A549 (cell line): ENCODE measurements around the gene USP24. TPM values are rescaled to one million over a fixed set of nuclear protein-coding genes. Genes with fewer than 3 reads are reported as not detected.

Experiments
- ATAC-seq, 2 experiments: fragments of 200-7000 bp in 1 of 2; fragments of >200 bp in 1 of 2; cut with Nextera tagmentation in 1 of 2; cut with Tn5 transposase in 1 of 2; 3 replicates each; pipeline versions ENCODE4 v1.8.0 to v1.9.1; 2018 to 2020; ENCODE audit warnings: mild to moderate bottlenecking in 1 of 2, moderate library complexity in 1 of 2
- CTCF ChIA-PET: fragments of 300-600 bp; sonication (Branson Sonifier 250); formaldehyde crosslinking; extraction: SDS; loops from one replicate; lab custom pipeline; 2021; ENCODE audit warnings: antibody characterized with exemption, inconsistent platforms; lab: Yijun Ruan, JAX
- POLR2A ChIA-PET: fragments of 350-600 bp; formaldehyde crosslinking; extraction: SDS; loops from one replicate; lab custom pipeline; 2021; ENCODE audit warnings: antibody characterized with exemption, inconsistent platforms; lab: Yijun Ruan, JAX
- DNase-seq, 2 experiments: peaks; one replicate each; pipeline versions ENCODE4 v3.0.0 to v3.0.0-alpha.2; 2011 to 2016; ENCODE audit warnings: low read depth in 1 of 2, low spot score in 1 of 2
- FAIRE-seq: peaks from 2 replicates; lab custom pipeline; 2011; peaks lifted over from hg19 to GRCh38; lab: Jason Lieb, UNC
- H3K27ac ChIP-seq, 2 experiments: fragments of >200 bp; sonication (Bioruptor Twin); formaldehyde crosslinking; 3 replicates each; pipeline ENCODE4 v1.5.1; 2016 to 2017
- H3K4me1 ChIP-seq: fragments of >200 bp; sonication (Bioruptor Twin); formaldehyde crosslinking; 3 replicates; pipeline ENCODE4 v1.6.1; 2016
- H3K4me2 ChIP-seq: fragments of >200 bp; sonication (Bioruptor Twin); formaldehyde crosslinking; 3 replicates; pipeline ENCODE4 v1.6.1; 2016
- H3K4me3 ChIP-seq: fragments of >200 bp; sonication (Bioruptor Twin); formaldehyde crosslinking; 3 replicates; pipeline ENCODE4 v1.5.1; 2016
- H3K9me3 ChIP-seq: fragments of >200 bp; sonication (Bioruptor Twin); formaldehyde crosslinking; 3 replicates; pipeline ENCODE4 v1.6.1; 2016
- BHLHE40 ChIP-seq: IDR thresholded peaks from 2 replicates; pipeline ENCODE4 v1.6.1; 2012; ENCODE audit warnings: low read depth, low read length, inconsistent platforms
- CBX8 ChIP-seq: fragments of 200-600 bp; sonication (generic); IDR thresholded peaks from 2 replicates; pipeline ENCODE4 v1.6.1; 2016
- CHD2 ChIP-seq: fragments of 150-350 bp; IDR thresholded peaks from 2 replicates; pipeline ENCODE4 v1.6.1; 2014; ENCODE audit warnings: low read length; ENCODE audit not compliant: partially characterized antibody
- CHD4 ChIP-seq: fragments of 200-600 bp; sonication (generic); IDR thresholded peaks from 2 replicates; pipeline ENCODE4 v1.6.1; 2016; ENCODE audit warnings: antibody characterized with exemption, mild to moderate bottlenecking, borderline replicate concordance
- EHF ChIP-seq: fragments of 250-450 bp; sonication (Bioruptor Pico); IDR thresholded peaks from 2 replicates; pipeline ENCODE4 v1.5.0; 2020; ENCODE audit warnings: mild to moderate bottlenecking
- ELK1 ChIP-seq: fragments of 150-350 bp; IDR thresholded peaks from 2 replicates; pipeline ENCODE4 v1.6.1; 2014; ENCODE audit warnings: low read depth, mild to moderate bottlenecking, low read length
- GATA3 ChIP-seq: IDR thresholded peaks from 2 replicates; pipeline ENCODE4 v1.6.1; 2012; ENCODE audit warnings: borderline replicate concordance
- HES2 ChIP-seq: fragments of >200 bp; sonication (Bioruptor Twin); formaldehyde crosslinking; IDR thresholded peaks from 2 replicates; pipeline ENCODE4 v1.6.1; 2016
- HOXB13 ChIP-seq: fragments of 250-450 bp; sonication (Bioruptor Pico); IDR thresholded peaks from 2 replicates; pipeline ENCODE4 v1.5.0; 2020; ENCODE audit warnings: low read depth, mild to moderate bottlenecking, moderate library complexity
- HOXB5 ChIP-seq: fragments of 250-450 bp; sonication (Bioruptor Pico); IDR thresholded peaks from 2 replicates; pipeline ENCODE4 v1.5.0; 2020; ENCODE audit warnings: mild to moderate bottlenecking, moderate library complexity
- KDM5A ChIP-seq: fragments of 200-600 bp; sonication (generic); IDR thresholded peaks from 2 replicates; pipeline ENCODE4 v1.6.1; 2016; ENCODE audit warnings: antibody characterized with exemption, mild to moderate bottlenecking
- MAX ChIP-seq: IDR thresholded peaks from 2 replicates; pipeline ENCODE4 v1.6.1; 2012
- MAZ ChIP-seq: fragments of 150-350 bp; IDR thresholded peaks from 2 replicates; pipeline ENCODE4 v1.6.1; 2014; ENCODE audit warnings: antibody characterized with exemption, low read depth, low read length, borderline replicate concordance
- MYC ChIP-seq: IDR thresholded peaks from 2 replicates; pipeline ENCODE4 v1.6.1; 2012; ENCODE audit warnings: mild to moderate bottlenecking, inconsistent platforms, low read length, improper control_type of control experiment, borderline replicate concordance
- NPAS2 ChIP-seq: fragments of 250-450 bp; sonication (Bioruptor Pico); IDR thresholded peaks from 2 replicates; pipeline ENCODE4 v1.8.0; 2022; ENCODE audit warnings: mild to moderate bottlenecking, moderate library complexity, borderline replicate concordance
- NR3C1 ChIP-seq: fragments of >200 bp; sonication (Bioruptor Twin); formaldehyde crosslinking; IDR thresholded peaks from 3 replicates; pipeline ENCODE4 v1.6.1; 2017
- PHF8 ChIP-seq: fragments of 200-600 bp; sonication (generic); IDR thresholded peaks from 2 replicates; pipeline ENCODE4 v1.6.1; 2016; ENCODE audit warnings: low read depth, mild to moderate bottlenecking, antibody characterized with exemption, moderate library complexity, borderline replicate concordance
- RARB ChIP-seq: fragments of 250-450 bp; sonication (Bioruptor Pico); IDR thresholded peaks from 2 replicates; pipeline ENCODE4 v1.8.0; 2021; ENCODE audit warnings: mild to moderate bottlenecking, moderate library complexity
- RCOR1 ChIP-seq: fragments of 150-350 bp; IDR thresholded peaks from 2 replicates; pipeline ENCODE4 v1.6.1; 2014; ENCODE audit warnings: antibody characterized with exemption, low read length, low read depth
- REST ChIP-seq: fragments of 200-600 bp; sonication (generic); IDR thresholded peaks from 2 replicates; pipeline ENCODE4 v1.6.1; 2016; ENCODE audit warnings: antibody characterized with exemption, mild to moderate bottlenecking, moderate library complexity
- RFX5 ChIP-seq: fragments of 450-650 bp; IDR thresholded peaks from 2 replicates; pipeline ENCODE4 v1.7.1; 2014; ENCODE audit warnings: antibody characterized with exemption, mild to moderate bottlenecking, moderate library complexity
- RNF2 ChIP-seq: fragments of 200-600 bp; sonication (generic); IDR thresholded peaks from 2 replicates; pipeline ENCODE4 v1.6.1; 2016; ENCODE audit warnings: low read depth, mild to moderate bottlenecking, antibody characterized with exemption, moderate library complexity, borderline replicate concordance
- TP53 ChIP-seq: fragments of 250-450 bp; sonication (Bioruptor Pico); IDR thresholded peaks from 2 replicates; pipeline ENCODE4 v1.5.0; 2021; ENCODE audit warnings: mild to moderate bottlenecking, moderate library complexity
- ZC3H11A ChIP-seq: fragments of 450-650 bp; IDR thresholded peaks from 2 replicates; pipeline ENCODE4 v1.6.1; 2014; ENCODE audit warnings: antibody characterized with exemption, mild to moderate bottlenecking
- ZFP36 ChIP-seq: fragments of 450-650 bp; IDR thresholded peaks from 2 replicates; pipeline ENCODE4 v1.6.1; 2014; ENCODE audit warnings: borderline replicate concordance; ENCODE audit not compliant: partially characterized antibody
- ZSCAN20 ChIP-seq: fragments of 250-450 bp; sonication (Bioruptor Pico); IDR thresholded peaks from 2 replicates; pipeline ENCODE4 v1.8.0; 2022; ENCODE audit warnings: mild to moderate bottlenecking, moderate library complexity
- WGBS: methylation state at CpG from one replicate; pipeline ENCODE4 v1.1.6; 2017; ENCODE audit errors: missing lambda C conversion rate; 5-methylcytosine and 5-hydroxymethylcytosine counted together
- polyA plus RNA-seq, 4 experiments: library from polyadenylated mRNA; depleted of rRNA in 3 of 4; stranded (reverse); fragments of >200 nt; fragmentation: RNase III in 1 of 4; extraction: RNeasy Plus Mini Kit Qiagen cat#74134 plus additional on column Dnase treatment in 1 of 4; gene quantifications; 2 replicates in 3 of 4; 3 replicates in 1 of 4; pipeline ENCODE4 v1.2.3, GENCODE V29; 2011 to 2017

USP24 gene
- polyA plus RNA-seq, 2 of the 4 experiments (the other 2 are of a cell fraction): 14.7 to 21.7 TPM

GRCh38 chr1:55053265-55053954 lies 161.8 kb downstream of the USP24 start:
- no peak for TF ChIP-seq NR3C1
- no peak for TF ChIP-seq CBX8
- no peak for TF ChIP-seq EHF (CRISPR knock-in tag)
- no peak for TF ChIP-seq RCOR1
- TF ChIP-seq RARB: no peak
- no peak for TF ChIP-seq CHD4
- TF ChIP-seq NPAS2 (CRISPR knock-in tag): no peak
- TF ChIP-seq ELK1: no peak
- FAIRE-seq: no peak
- CTCF ChIA-PET: no interaction called here
- ATAC-seq: no peak
- WGBS: 57% methylated on average over 5 of the region's 7 CpGs
- Histone ChIP-seq H3K27ac (no peak overlapping the region), H3K9me3 (no peaks in the 10 kb centered on the region), H3K4me1 (no peaks in the 10 kb centered on the region), H3K4me2 (no peak overlapping the region), H3K4me3 (no peak overlapping the region)
- POLR2A ChIA-PET: no interaction called here
- DNase-seq: no peak

- no peak for DNase-seq
- ATAC-seq: no peak
- no peak overlapping the region for H3K4me3 ChIP-seq
- ChIA-PET CTCF (no interaction called here), POLR2A (no interaction called here)
- 75% methylated on average over 16 of the region's 29 CpGs for WGBS
- no peaks in the 10 kb centered on the region for H3K4me1 ChIP-seq
- H3K4me2 ChIP-seq: no peak overlapping the region
- no peak for FAIRE-seq
- no peaks in the 10 kb centered on the region for H3K9me3 ChIP-seq
- no peak for TF ChIP-seq NR3C1
- TF ChIP-seq CHD2: no peak
- no peak for TF ChIP-seq KDM5A
- no peak for TF ChIP-seq BHLHE40
- TF ChIP-seq RCOR1: no peak
- TF ChIP-seq TP53 (CRISPR knock-in tag): no peak
- TF ChIP-seq HOXB13 (CRISPR knock-in tag): no peak
- no peak for TF ChIP-seq RNF2
- TF ChIP-seq ZFP36: no peak
- TF ChIP-seq HOXB5: no peak
- no peak for TF ChIP-seq RFX5
- no peak for TF ChIP-seq MAZ
- no peak for TF ChIP-seq MAX
- TF ChIP-seq HES2: no peak
- no peak overlapping the region for H3K27ac ChIP-seq
Measured at GRCh38 chr1:55052221-55053142, 162.7 kb downstream of the USP24 start.

- Histone ChIP-seq H3K4me3 (no peak overlapping the region), H3K4me1 (no peaks in the 10 kb centered on the region), H3K9me3 (no peaks in the 10 kb centered on the region), H3K27ac (no peak overlapping the region), H3K4me2 (no peak overlapping the region)
- ChIA-PET CTCF (no interaction called here), POLR2A (no interaction called here)
- FAIRE-seq: no peak
- 78% methylated on average over 9 of the region's 9 CpGs for WGBS
- no peak for ATAC-seq
- DNase-seq: no peak
- TF ChIP-seq ZC3H11A (no peak), MYC (no peak), TP53 (CRISPR knock-in tag) (no peak), GATA3 (no peak), CHD2 (no peak), ELK1 (no peak), NR3C1 (no peak), PHF8 (no peak), KDM5A (no peak), RARB (no peak), REST (no peak), ZSCAN20 (CRISPR knock-in tag) (no peak)
Measured at GRCh38 chr1:55051621-55052020, 163.5 kb downstream of the USP24 start.
